Vagina (tissue), 2 donors: ENCODE measurements around the gene TEKT3.

Experiments
- POLR2A ChIP-seq, 2 donors: fragments of 450-650 bp; IDR thresholded peaks; one replicate each; pipeline ENCODE4 v1.6.1; 2017; ENCODE audit warnings: antibody characterized with exemption in 2 of 2, mild to moderate bottlenecking in 2 of 2, moderate library complexity in 2 of 2
- POLR2AphosphoS5 ChIP-seq, 2 donors: sonication (generic); formaldehyde crosslinking; IDR thresholded peaks; one replicate each; pipeline ENCODE4 v1.9.0; 2017; ENCODE audit warnings: antibody characterized with exemption in 2 of 2, mild to moderate bottlenecking in 2 of 2, low read depth in 1 of 2; ENCODE audit not compliant: insufficient read depth in 1 of 2
- TF ChIP-seq, protein P1 (sequence below), 3 experiments: fragments of 450-650 bp in 2 of 3; fragments of 200-600 bp in 1 of 3; sonication (generic) in 1 of 3; IDR thresholded peaks; one replicate each; pipeline ENCODE4 v1.5.1; 2017 to 2019; ENCODE audit warnings: antibody characterized with exemption in 3 of 3, mild to moderate bottlenecking in 2 of 3, moderate library complexity in 2 of 3

DNA sequence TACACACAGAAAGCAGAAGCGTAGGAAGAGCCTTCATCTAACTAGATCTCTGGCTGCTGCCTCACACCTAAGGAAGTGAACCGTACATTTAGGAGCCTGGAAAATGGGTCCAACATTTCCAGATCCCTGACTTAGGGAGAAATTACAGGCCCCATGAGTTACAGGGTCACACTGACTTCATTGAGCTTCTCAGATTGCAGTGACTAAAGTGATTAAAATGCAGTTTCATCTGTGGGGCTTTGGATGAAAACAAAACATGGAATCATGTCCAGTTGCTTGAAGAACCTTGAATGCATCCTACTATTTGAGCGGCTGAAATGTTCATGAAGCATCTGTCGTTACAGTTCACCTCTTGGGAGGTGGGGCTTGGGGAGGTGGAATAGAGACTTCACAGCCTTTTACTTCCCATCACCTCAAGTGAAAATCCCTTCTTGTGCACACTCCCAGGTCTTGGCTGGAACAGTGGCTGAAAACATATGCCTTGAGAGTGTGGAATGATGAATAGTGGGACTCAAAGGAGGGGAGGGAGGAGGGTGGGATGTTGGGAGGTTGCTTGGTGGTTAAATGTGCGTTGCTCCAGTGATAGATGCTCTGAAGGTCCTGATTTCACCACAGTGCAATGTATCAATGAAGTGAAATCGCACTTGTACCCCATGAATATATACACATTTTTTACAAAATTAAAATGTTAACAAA, 19.7 kb downstream of the TEKT3 start:
- TF ChIP-seq, protein P1, sequence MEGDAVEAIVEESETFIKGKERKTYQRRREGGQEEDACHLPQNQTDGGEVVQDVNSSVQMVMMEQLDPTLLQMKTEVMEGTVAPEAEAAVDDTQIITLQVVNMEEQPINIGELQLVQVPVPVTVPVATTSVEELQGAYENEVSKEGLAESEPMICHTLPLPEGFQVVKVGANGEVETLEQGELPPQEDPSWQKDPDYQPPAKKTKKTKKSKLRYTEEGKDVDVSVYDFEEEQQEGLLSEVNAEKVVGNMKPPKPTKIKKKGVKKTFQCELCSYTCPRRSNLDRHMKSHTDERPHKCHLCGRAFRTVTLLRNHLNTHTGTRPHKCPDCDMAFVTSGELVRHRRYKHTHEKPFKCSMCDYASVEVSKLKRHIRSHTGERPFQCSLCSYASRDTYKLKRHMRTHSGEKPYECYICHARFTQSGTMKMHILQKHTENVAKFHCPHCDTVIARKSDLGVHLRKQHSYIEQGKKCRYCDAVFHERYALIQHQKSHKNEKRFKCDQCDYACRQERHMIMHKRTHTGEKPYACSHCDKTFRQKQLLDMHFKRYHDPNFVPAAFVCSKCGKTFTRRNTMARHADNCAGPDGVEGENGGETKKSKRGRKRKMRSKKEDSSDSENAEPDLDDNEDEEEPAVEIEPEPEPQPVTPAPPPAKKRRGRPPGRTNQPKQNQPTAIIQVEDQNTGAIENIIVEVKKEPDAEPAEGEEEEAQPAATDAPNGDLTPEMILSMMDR (IDR thresholded peaks at IDR 0.05): no peak
- TF ChIP-seq POLR2AphosphoS5 (IDR thresholded peaks at IDR 0.05; ENCODE audit: insufficient read depth in 1 of 2, low read depth in 1 of 2) (no peak), POLR2A (IDR thresholded peaks at IDR 0.05) (no peak)
